Chondrocyte (in vitro differentiated cells): Measurements from ENCODE around the gene PRPF19. TPM values are rescaled to one million over a fixed set of nuclear protein-coding genes. Genes with fewer than 3 reads are reported as not detected.
A peak's percentile ranks its signal among the peaks of the same experiment; 100 is the strongest.

Experiments used
- DNase-seq: peaks from one replicate; pipeline ENCODE4 v3.0.0; 2021; ENCODE audit warnings: mixed read lengths, low spot score
- H3K27ac Mint-ChIP-seq: one replicate; pipeline ENCODE4 v1.8.0; 2021; ENCODE audit warnings: mild to moderate bottlenecking, moderate library complexity, mixed read lengths; ENCODE audit not compliant: unreplicated experiment
- H3K27me3 Mint-ChIP-seq: 2 replicates; pipeline ENCODE4 v1.8.0; 2021; ENCODE audit warnings: low read depth, mixed read lengths
- H3K36me3 Mint-ChIP-seq: 2 replicates; pipeline ENCODE4 v1.8.0; 2021; ENCODE audit warnings: low read depth, mixed read lengths
- H3K4me1 Mint-ChIP-seq: 2 replicates; pipeline ENCODE4 v1.8.0; 2021; ENCODE audit warnings: low read depth, mild to moderate bottlenecking, mixed read lengths
- H3K4me3 Mint-ChIP-seq: one replicate; pipeline ENCODE4 v1.8.0; 2021; ENCODE audit warnings: mild to moderate bottlenecking, moderate library complexity, mixed read lengths; ENCODE audit not compliant: unreplicated experiment
- H3K9me3 Mint-ChIP-seq: 2 replicates; pipeline ENCODE4 v1.8.0; 2021; ENCODE audit warnings: low read depth, mixed read lengths
- total RNA-seq: library from RNA; stranded (reverse); gene quantifications from 3 replicates; pipeline ENCODE4 v1.2.1, GENCODE V29; 2021
- TF ChIP-seq, protein P1 (sequence below): fragments of 200-600 bp; sonication (generic); IDR thresholded peaks from 2 replicates; pipeline ENCODE4 v1.5.0; 2021; ENCODE audit warnings: antibody characterized with exemption, mild to moderate bottlenecking, moderate library complexity

PRPF19 gene
- total RNA-seq, 1 donor from 2014 or later: 51.3 TPM

GRCh38 chr11:60864856-60865513 lies 41.4 kb downstream of the PRPF19 start:
- peaks cover 9% of the 10 kb centered on the region for H3K27me3 Mint-ChIP-seq
- TF ChIP-seq, protein P1, sequence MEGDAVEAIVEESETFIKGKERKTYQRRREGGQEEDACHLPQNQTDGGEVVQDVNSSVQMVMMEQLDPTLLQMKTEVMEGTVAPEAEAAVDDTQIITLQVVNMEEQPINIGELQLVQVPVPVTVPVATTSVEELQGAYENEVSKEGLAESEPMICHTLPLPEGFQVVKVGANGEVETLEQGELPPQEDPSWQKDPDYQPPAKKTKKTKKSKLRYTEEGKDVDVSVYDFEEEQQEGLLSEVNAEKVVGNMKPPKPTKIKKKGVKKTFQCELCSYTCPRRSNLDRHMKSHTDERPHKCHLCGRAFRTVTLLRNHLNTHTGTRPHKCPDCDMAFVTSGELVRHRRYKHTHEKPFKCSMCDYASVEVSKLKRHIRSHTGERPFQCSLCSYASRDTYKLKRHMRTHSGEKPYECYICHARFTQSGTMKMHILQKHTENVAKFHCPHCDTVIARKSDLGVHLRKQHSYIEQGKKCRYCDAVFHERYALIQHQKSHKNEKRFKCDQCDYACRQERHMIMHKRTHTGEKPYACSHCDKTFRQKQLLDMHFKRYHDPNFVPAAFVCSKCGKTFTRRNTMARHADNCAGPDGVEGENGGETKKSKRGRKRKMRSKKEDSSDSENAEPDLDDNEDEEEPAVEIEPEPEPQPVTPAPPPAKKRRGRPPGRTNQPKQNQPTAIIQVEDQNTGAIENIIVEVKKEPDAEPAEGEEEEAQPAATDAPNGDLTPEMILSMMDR: no peak
- H3K4me3 Mint-ChIP-seq: no peak overlapping the region
- no peaks in the 10 kb centered on the region for H3K9me3 Mint-ChIP-seq
- peaks cover 5% of the 10 kb centered on the region for H3K4me1 Mint-ChIP-seq
- H3K36me3 Mint-ChIP-seq: no peaks in the 10 kb centered on the region
- peak; percentile 50 for DNase-seq
- H3K27ac Mint-ChIP-seq: no peak overlapping the region

DNA sequence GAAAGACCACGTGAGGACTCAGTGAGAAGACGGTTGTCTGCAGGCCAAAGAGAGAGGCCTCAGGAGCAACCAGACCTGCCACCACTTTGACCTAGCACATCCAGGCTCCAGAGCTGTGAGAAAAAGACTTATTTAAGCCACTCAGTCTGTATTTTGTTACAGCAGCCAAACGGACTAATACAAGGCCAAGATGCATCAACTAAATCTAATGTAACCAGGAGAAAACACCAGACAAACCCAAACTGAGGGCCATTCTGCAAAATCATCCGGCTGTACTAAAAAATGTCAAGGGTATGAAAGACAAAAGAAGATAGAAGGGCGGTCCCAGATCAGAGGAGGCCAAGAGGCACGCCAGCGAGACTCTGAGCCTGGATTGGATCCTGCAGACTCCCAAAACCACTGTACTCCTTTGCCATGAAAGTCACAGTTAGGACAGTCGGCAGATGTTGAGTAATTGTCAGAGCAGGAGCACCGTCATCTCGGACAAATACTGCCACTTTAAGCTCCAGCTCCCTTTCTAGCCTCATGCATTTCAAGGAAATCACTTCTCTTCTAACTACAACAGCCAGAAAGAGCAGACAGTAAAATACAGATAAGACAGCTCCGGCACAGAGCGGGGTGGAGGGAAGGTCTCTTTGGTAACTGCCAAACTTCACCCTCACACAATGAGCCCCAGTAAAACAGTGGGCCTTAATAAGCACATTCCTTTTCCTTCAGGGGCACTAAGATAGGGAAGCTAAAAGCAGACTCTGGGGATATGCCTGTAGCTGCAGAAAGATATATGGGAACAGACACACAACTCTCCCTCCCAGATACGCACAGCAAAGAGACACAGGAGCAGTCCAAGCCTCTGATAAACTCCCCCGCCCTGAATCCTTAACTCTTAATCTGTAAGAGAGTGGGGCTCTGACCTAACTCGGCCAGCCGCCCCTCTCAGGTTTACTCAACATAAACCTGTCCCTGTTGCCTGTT lies 42.5 kb downstream of the PRPF19 start:
- DNase-seq: peak; percentile 18
- peaks cover 5% of the 10 kb centered on the region for H3K4me1 Mint-ChIP-seq

DNA sequence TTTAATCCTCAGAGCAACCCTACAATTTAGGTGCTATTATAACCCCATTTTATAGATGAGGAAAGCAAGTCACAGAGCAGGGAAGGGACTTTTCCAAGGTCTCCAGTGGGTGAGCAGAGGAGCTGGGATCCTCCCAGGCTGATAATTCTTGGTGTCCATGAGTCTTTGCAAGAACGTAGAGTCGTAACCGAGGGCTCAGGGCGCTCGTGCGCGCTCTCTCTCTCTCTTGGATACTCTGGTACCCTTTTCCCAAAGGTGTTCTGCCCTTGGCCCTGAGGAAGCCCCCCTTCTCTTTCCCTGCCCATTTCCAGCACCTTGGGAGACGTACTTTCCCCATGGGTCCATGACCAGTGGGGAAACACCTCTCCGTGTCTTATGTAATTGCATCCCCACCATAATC lies 44.2 kb downstream of the PRPF19 start:
- no peak overlapping the region for H3K4me3 Mint-ChIP-seq
- no peaks in the 10 kb centered on the region for H3K36me3 Mint-ChIP-seq
- H3K27me3 Mint-ChIP-seq: peaks cover 7% of the 10 kb centered on the region
- DNase-seq: peak; percentile 39
- peaks cover 12% of the 10 kb centered on the region for H3K4me1 Mint-ChIP-seq
- no peak overlapping the region for H3K27ac Mint-ChIP-seq
- no peaks in the 10 kb centered on the region for H3K9me3 Mint-ChIP-seq
- TF ChIP-seq, protein P1: no peak

More for the DNA sequence above, 42.5 kb downstream of the PRPF19 start:
- Mint-ChIP-seq H3K27me3 (peaks cover 7% of the 10 kb centered on the region), H3K9me3 (no peaks in the 10 kb centered on the region), H3K27ac (no peak overlapping the region), H3K36me3 (no peaks in the 10 kb centered on the region), H3K4me3 (no peak overlapping the region)
- TF ChIP-seq, protein P1: no peak

DNA sequence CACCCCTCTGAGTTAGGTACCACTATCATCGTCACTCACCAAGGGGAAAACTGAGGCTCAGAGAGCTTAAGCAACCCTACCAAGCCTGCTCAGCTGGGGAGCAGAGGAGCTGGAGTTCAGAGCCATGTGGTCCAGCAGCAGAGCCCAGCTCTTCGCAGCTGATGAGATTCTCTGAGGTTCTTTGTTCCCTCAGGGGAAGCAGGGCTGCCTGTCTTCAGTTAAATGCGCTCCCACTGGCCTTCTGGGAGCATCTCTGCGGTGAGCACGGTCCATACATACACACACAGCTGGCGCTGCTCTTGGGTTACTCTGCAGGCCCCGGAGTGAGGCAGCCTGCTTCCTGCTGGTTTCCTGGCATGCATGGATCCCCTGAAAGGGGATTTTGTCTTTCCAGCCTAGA lies 45.4 kb downstream of the PRPF19 start:
- peak; percentile 72 for DNase-seq
- H3K9me3 Mint-ChIP-seq: no peaks in the 10 kb centered on the region
- peaks cover 7% of the 10 kb centered on the region for H3K27me3 Mint-ChIP-seq
- no peaks in the 10 kb centered on the region for H3K36me3 Mint-ChIP-seq
- TF ChIP-seq, protein P1: no peak
- H3K4me1 Mint-ChIP-seq: peaks cover 7% of the 10 kb centered on the region
- no peak overlapping the region for H3K4me3 Mint-ChIP-seq
- H3K27ac Mint-ChIP-seq: no peak overlapping the region

DNA sequence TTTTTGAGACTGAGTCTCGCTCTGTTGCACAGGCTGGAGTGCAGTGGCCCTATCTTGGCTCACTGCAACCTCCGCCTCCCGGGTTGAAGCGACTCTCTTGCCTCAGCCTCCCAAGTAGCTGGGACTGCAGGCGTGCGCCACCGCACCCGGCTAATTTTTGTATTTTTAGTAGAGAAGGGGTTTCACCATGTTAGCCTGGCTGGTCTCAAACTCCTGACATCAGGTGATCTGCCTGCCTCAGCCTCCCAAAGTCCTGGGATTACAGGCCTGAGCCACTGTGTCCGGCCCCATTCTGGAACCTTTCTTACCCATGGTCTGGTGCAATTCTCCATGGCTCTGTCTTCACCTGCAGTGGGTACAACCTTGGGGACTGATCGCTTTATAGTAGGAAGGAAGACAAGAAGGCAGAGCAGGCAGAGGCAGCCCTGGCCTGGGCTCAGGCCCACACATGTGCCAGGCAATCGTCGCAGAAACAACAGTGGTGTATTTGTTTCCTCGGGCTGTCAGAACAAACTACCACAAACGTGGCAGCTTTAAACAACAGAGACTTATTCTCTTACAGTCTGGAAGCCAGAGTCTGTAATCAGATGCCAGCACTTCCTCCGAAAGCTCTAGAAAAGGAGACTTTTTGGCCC lies 46.7 kb downstream of the PRPF19 start:
- peak; percentile 32 for DNase-seq
- Mint-ChIP-seq H3K27me3 (peaks cover 7% of the 10 kb centered on the region), H3K36me3 (no peaks in the 10 kb centered on the region), H3K9me3 (no peaks in the 10 kb centered on the region), H3K4me3 (no peak overlapping the region), H3K27ac (no peak overlapping the region), H3K4me1 (peaks cover 7% of the 10 kb centered on the region)
- TF ChIP-seq, protein P1: no peak
